NCI-H2107 treated with DMSO at 0.1 percent for 48 hours (cell line): ENCODE measurements around the gene MICU2.
"Not testable (repeated sequence)": the region's sequence is repeated elsewhere in the genome, so short reads cannot be mapped to it uniquely, and the experiment has no call there.

ENCODE experiments used
- DNase-seq: peaks from one replicate; lab custom pipeline; 2025; ENCODE audit not compliant: unreplicated experiment; lab: John Stamatoyannopoulos, UW

Gene MICU2

GRCh38 chr13:21595546-21595822, 8.5 kb downstream of the MICU2 start:
- no peak for DNase-seq

- no peak for DNase-seq
Observed at GRCh38 chr13:21594715-21595545, 9.0 kb downstream of the MICU2 start.

GRCh38 chr13:21590665-21591456, 13.1 kb downstream of the MICU2 start:
- not testable (repeated sequence) for DNase-seq

GRCh38 chr13:21590231-21590630, 13.7 kb downstream of the MICU2 start:
- DNase-seq, result no peak

GRCh38 chr13:21589510-21589909, 14.5 kb downstream of the MICU2 start:
- DNase-seq, result not testable (repeated sequence)

- not testable (repeated sequence) for DNase-seq
Observed at GRCh38 chr13:21588411-21588810, 15.6 kb downstream of the MICU2 start.

- DNase-seq, result no peak
Observed at GRCh38 chr13:21584973-21585592, 18.9 kb downstream of the MICU2 start.

GRCh38 chr13:21583478-21583877, 20.5 kb downstream of the MICU2 start:
- no peak for DNase-seq

- DNase-seq, result no peak
Observed at GRCh38 chr13:21580736-21581135, 23.2 kb downstream of the MICU2 start.

- DNase-seq, result no peak
Observed at GRCh38 chr13:21579754-21580316, 24.1 kb downstream of the MICU2 start.

- no peak for DNase-seq
Observed at GRCh38 chr13:21578748-21579147, 25.2 kb downstream of the MICU2 start.

GRCh38 chr13:21576426-21576825, 27.5 kb downstream of the MICU2 start:
- no peak for DNase-seq

- no peak for DNase-seq
Observed at GRCh38 chr13:21573920-21574712, 29.9 kb downstream of the MICU2 start.

GRCh38 chr13:21569686-21570085, 34.3 kb downstream of the MICU2 start:
- DNase-seq, result no peak

- no peak for DNase-seq
Observed at GRCh38 chr13:21568854-21569253, 35.1 kb downstream of the MICU2 start.

- DNase-seq, result no peak
Observed at GRCh38 chr13:21567714-21568113, 36.3 kb downstream of the MICU2 start.

- no peak for DNase-seq
Observed at GRCh38 chr13:21557995-21558394, 46.0 kb downstream of the MICU2 start.

- no peak for DNase-seq
Observed at GRCh38 chr13:21556051-21556450, 47.9 kb downstream of the MICU2 start.

- DNase-seq, result not testable (repeated sequence)
Observed at GRCh38 chr13:21553261-21553660, 50.7 kb downstream of the MICU2 start.

- DNase-seq, result no peak
Observed at GRCh38 chr13:21550918-21551317, 53.1 kb downstream of the MICU2 start.

- DNase-seq, result no peak
Observed at GRCh38 chr13:21549633-21550032, 54.3 kb downstream of the MICU2 start.
